ENCODE data around the gene KIAA0753. TPM values are rescaled to one million over a fixed set of nuclear protein-coding genes. Genes with fewer than 3 reads are reported as not detected.
A peak's percentile ranks its signal among the peaks of the same experiment; 100 is the strongest.

KIAA0753 gene
- 5.7 and 8.0 TPM in 2 replicates for total RNA-seq (2014; rRNA removed; shearing (Covaris generic); ENCODE audit: low replicate concordance)

GRCh38 chr17:6640536-6641246, at the start of gene KIAA0753, which contains the start of gene TXNDC17:
Gene KIAA0753 (minus strand): TSS chr17:6640711. CDS start chr17:6635103, 5,608 bp downstream.
Gene TXNDC17 (plus strand): TSS chr17:6641060. CDS start chr17:6641083, 23 bp downstream.
- Histone ChIP-seq H3K36me3 (peaks cover 22% of the 10 kb centered on the region), H3K27me3 (no peaks in the 10 kb centered on the region), H3K9me3 (no peaks in the 10 kb centered on the region), H3K4me3 (peak within 1 kb of the TSS; percentile 63)
- peak; percentile 89 for DNase-seq

GRCh38 chr17:6688944-6689343, 48.4 kb upstream of the KIAA0753 start:
- H3K4me3 ChIP-seq: no peak overlapping the region
- H3K36me3 ChIP-seq: no peaks in the 10 kb centered on the region
- DNase-seq: no peak
- H3K27me3 ChIP-seq: no peaks in the 10 kb centered on the region
- H3K9me3 ChIP-seq: no peaks in the 10 kb centered on the region

GRCh38 chr17:6686026-6686425, 45.5 kb upstream of the KIAA0753 start:
- DNase-seq: no peak
- Histone ChIP-seq H3K9me3 (no peaks in the 10 kb centered on the region), H3K27me3 (no peaks in the 10 kb centered on the region), H3K4me3 (no peak overlapping the region), H3K36me3 (no peaks in the 10 kb centered on the region)

GRCh38 chr17:6684881-6685767, 44.6 kb upstream of the KIAA0753 start:
- H3K9me3 ChIP-seq: no peaks in the 10 kb centered on the region
- H3K4me3 ChIP-seq: no peak overlapping the region
- no peaks in the 10 kb centered on the region for H3K27me3 ChIP-seq
- no peak for DNase-seq
- H3K36me3 ChIP-seq: no peaks in the 10 kb centered on the region

GRCh38 chr17:6684460-6684783, 43.9 kb upstream of the KIAA0753 start:
- no peak overlapping the region for H3K4me3 ChIP-seq
- no peaks in the 10 kb centered on the region for H3K9me3 ChIP-seq
- H3K27me3 ChIP-seq: no peaks in the 10 kb centered on the region
- no peak for DNase-seq
- no peaks in the 10 kb centered on the region for H3K36me3 ChIP-seq

- Histone ChIP-seq H3K4me3 (no peak overlapping the region), H3K36me3 (no peaks in the 10 kb centered on the region), H3K9me3 (no peaks in the 10 kb centered on the region), H3K27me3 (no peaks in the 10 kb centered on the region)
- no peak for DNase-seq
Observed at GRCh38 chr17:6683730-6684459, 43.4 kb upstream of the KIAA0753 start.

- Histone ChIP-seq H3K36me3 (no peaks in the 10 kb centered on the region), H3K4me3 (no peak overlapping the region), H3K27me3 (no peaks in the 10 kb centered on the region), H3K9me3 (no peaks in the 10 kb centered on the region)
- no peak for DNase-seq
Observed at GRCh38 chr17:6683081-6683684, 42.7 kb upstream of the KIAA0753 start.

GRCh38 chr17:6682339-6682738, 41.8 kb upstream of the KIAA0753 start:
- Histone ChIP-seq H3K36me3 (no peaks in the 10 kb centered on the region), H3K9me3 (no peaks in the 10 kb centered on the region), H3K27me3 (no peaks in the 10 kb centered on the region), H3K4me3 (no peak overlapping the region)
- no peak for DNase-seq

GRCh38 chr17:6681671-6682070, 41.2 kb upstream of the KIAA0753 start:
- no peak for DNase-seq
- H3K36me3 ChIP-seq: no peaks in the 10 kb centered on the region
- H3K4me3 ChIP-seq: no peak overlapping the region
- H3K9me3 ChIP-seq: no peaks in the 10 kb centered on the region
- no peaks in the 10 kb centered on the region for H3K27me3 ChIP-seq

GRCh38 chr17:6681176-6681575, 40.7 kb upstream of the KIAA0753 start:
- H3K36me3 ChIP-seq: no peaks in the 10 kb centered on the region
- no peak for DNase-seq
- no peak overlapping the region for H3K4me3 ChIP-seq
- no peaks in the 10 kb centered on the region for H3K27me3 ChIP-seq
- no peaks in the 10 kb centered on the region for H3K9me3 ChIP-seq

- Histone ChIP-seq H3K27me3 (no peaks in the 10 kb centered on the region), H3K9me3 (no peaks in the 10 kb centered on the region), H3K4me3 (no peak overlapping the region), H3K36me3 (no peaks in the 10 kb centered on the region)
- DNase-seq: no peak
Observed at GRCh38 chr17:6679241-6679640, 38.7 kb upstream of the KIAA0753 start.

GRCh38 chr17:6677946-6678345, 37.4 kb upstream of the KIAA0753 start:
- H3K27me3 ChIP-seq: no peaks in the 10 kb centered on the region
- H3K4me3 ChIP-seq: no peak overlapping the region
- no peaks in the 10 kb centered on the region for H3K9me3 ChIP-seq
- no peak for DNase-seq
- H3K36me3 ChIP-seq: no peaks in the 10 kb centered on the region

- no peaks in the 10 kb centered on the region for H3K9me3 ChIP-seq
- H3K4me3 ChIP-seq: no peak overlapping the region
- no peak for DNase-seq
- no peaks in the 10 kb centered on the region for H3K27me3 ChIP-seq
- no peaks in the 10 kb centered on the region for H3K36me3 ChIP-seq
Observed at GRCh38 chr17:6677158-6677831, 36.8 kb upstream of the KIAA0753 start.

- Histone ChIP-seq H3K27me3 (no peaks in the 10 kb centered on the region), H3K9me3 (no peaks in the 10 kb centered on the region), H3K4me3 (no peak overlapping the region), H3K36me3 (no peaks in the 10 kb centered on the region)
- no peak for DNase-seq
Observed at GRCh38 chr17:6676802-6677157, 36.3 kb upstream of the KIAA0753 start.

- no peak for DNase-seq
- no peaks in the 10 kb centered on the region for H3K9me3 ChIP-seq
- H3K27me3 ChIP-seq: no peaks in the 10 kb centered on the region
- no peaks in the 10 kb centered on the region for H3K36me3 ChIP-seq
- H3K4me3 ChIP-seq: no peak overlapping the region
Observed at GRCh38 chr17:6675201-6675825, 34.8 kb upstream of the KIAA0753 start.

- DNase-seq: no peak
- H3K9me3 ChIP-seq: no peaks in the 10 kb centered on the region
- no peaks in the 10 kb centered on the region for H3K27me3 ChIP-seq
- H3K36me3 ChIP-seq: no peaks in the 10 kb centered on the region
- H3K4me3 ChIP-seq: no peak overlapping the region
Observed at GRCh38 chr17:6674586-6674985, 34.1 kb upstream of the KIAA0753 start.
